Measurements from ENCODE around the gene UBXN7. TPM values are rescaled to one million over a fixed set of nuclear protein-coding genes. Genes with fewer than 3 reads are reported as not detected.

Gene UBXN7
- total and polyA plus RNA-seq, 2 of the 13 experiments (the other 11 are each of a cell fraction or from before 2014, with no cell fraction given): 12.5 to 15.9 TPM

DNA sequence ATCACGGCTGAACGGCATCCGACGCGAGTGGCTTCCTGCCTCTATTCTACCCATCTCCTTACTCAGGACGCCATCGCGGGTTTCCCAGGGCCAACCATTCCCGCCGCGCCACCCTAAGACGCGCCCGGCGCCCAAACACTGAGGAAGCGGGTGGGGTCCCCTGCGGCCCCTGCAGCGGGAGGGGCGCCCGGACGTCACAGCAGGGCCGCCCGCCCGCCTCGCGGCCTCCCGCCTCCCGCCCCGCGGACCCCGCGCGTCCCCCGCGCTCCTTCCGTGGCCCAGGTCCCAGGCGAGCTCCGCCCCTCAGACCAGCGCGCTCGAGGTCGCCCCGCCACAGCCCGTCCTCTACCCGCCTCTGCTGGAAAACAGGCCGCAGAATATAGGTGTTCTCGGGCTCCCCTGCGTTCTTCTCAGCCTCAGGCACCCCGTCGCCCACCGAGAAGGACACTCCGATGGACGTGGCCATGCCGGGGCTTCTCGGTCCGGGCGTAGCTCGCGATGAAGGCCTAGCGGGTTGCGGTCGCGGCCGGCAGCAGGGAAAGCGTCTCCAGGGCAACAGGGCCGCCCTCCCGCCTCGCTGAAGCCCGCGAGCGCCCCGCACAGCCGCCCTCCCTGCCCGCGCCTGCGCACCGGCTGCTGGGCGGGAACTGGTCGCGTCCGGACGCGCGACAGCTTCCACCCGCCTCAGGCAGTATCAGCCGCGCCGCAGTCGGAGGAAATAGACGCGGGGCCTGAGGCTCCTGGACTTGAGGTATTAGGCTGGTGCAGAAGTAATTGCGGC is 114.3 kb downstream of the UBXN7 start, which contains the start of gene DYNLT2B (continued):
- TF ChIP-seq GATA4 (IDR thresholded peaks at IDR 0.05; ENCODE audit: borderline replicate concordance, low read depth) (peak; percentile 50; the same call in 1 of the 2 replicates), ZNF790 (CRISPR knock-in tag; IDR thresholded peaks at IDR 0.05; ENCODE audit: borderline replicate concordance) (no peak), ZNF607 (CRISPR knock-in tag; IDR thresholded peaks at IDR 0.05; ENCODE audit: borderline replicate concordance) (peak; percentile 75; the same call in 1 of the 2 replicates), ZNF329 (CRISPR knock-in tag; IDR thresholded peaks at IDR 0.05; ENCODE audit: low read depth) (0 out of 2 replicates have a peak, but pooled peaks have one; percentile 43), ZNF883 (CRISPR knock-in tag; IDR thresholded peaks at IDR 0.05; ENCODE audit: not compliant biosample characterization) (peak; percentile 91), ZFP90 (CRISPR knock-in tag; IDR thresholded peaks at IDR 0.05; ENCODE audit: borderline replicate concordance) (peak; percentile 50; the same call in 1 of the 2 replicates), ZNF33A (CRISPR knock-in tag; IDR thresholded peaks at IDR 0.05; ENCODE audit: borderline replicate concordance) (no peak), NFYB (CRISPR knock-in tag; IDR thresholded peaks at IDR 0.05) (no peak), RARA (CRISPR knock-in tag; IDR thresholded peaks at IDR 0.05) (no peak), ZBTB7A (CRISPR knock-in tag; IDR thresholded peaks at IDR 0.05) (0 out of 2 replicates have a peak, but pooled peaks have one; percentile 65), ZSCAN21 (CRISPR knock-in tag; IDR thresholded peaks at IDR 0.05; ENCODE audit: borderline replicate concordance) (peak; percentile 58), RCOR2 (CRISPR knock-in tag; IDR thresholded peaks at IDR 0.05) (no peak), ZNF619 (CRISPR knock-in tag; IDR thresholded peaks at IDR 0.05) (no peak), MXD4 (CRISPR knock-in tag; IDR thresholded peaks at IDR 0.05) (peak; percentile 81), ISX (CRISPR knock-in tag; conservative IDR thresholded peaks at IDR 0.05) (no peak), SMAD1 (CRISPR knock-in tag; IDR thresholded peaks at IDR 0.05; ENCODE audit: borderline replicate concordance, low read depth) (no peak), ZFAT (CRISPR knock-in tag; conservative IDR thresholded peaks at IDR 0.05) (no peak), ZNF557 (CRISPR knock-in tag; IDR thresholded peaks at IDR 0.05) (no peak), ZBTB42 (CRISPR knock-in tag; IDR thresholded peaks at IDR 0.05) (no peak), RFX1 (IDR thresholded peaks at IDR 0.05) (peak; percentile 93), HNRNPK (IDR thresholded peaks at IDR 0.05; ENCODE audit: low read depth, low read length, poor library complexity, severe bottlenecking) (no peak), ZNF331 (CRISPR knock-in tag; IDR thresholded peaks at IDR 0.05) (peak; percentile 53; the same call in 1 of the 2 replicates)
- TF ChIP-seq, protein P1, sequence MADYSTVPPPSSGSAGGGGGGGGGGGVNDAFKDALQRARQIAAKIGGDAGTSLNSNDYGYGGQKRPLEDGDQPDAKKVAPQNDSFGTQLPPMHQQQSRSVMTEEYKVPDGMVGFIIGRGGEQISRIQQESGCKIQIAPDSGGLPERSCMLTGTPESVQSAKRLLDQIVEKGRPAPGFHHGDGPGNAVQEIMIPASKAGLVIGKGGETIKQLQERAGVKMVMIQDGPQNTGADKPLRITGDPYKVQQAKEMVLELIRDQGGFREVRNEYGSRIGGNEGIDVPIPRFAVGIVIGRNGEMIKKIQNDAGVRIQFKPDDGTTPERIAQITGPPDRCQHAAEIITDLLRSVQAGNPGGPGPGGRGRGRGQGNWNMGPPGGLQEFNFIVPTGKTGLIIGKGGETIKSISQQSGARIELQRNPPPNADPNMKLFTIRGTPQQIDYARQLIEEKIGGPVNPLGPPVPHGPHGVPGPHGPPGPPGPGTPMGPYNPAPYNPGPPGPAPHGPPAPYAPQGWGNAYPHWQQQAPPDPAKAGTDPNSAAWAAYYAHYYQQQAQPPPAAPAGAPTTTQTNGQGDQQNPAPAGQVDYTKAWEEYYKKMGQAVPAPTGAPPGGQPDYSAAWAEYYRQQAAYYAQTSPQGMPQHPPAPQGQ (CRISPR knock-in tag; IDR thresholded peaks at IDR 0.05; ENCODE audit: borderline replicate concordance): no peak
- TF ChIP-seq, protein P2, sequence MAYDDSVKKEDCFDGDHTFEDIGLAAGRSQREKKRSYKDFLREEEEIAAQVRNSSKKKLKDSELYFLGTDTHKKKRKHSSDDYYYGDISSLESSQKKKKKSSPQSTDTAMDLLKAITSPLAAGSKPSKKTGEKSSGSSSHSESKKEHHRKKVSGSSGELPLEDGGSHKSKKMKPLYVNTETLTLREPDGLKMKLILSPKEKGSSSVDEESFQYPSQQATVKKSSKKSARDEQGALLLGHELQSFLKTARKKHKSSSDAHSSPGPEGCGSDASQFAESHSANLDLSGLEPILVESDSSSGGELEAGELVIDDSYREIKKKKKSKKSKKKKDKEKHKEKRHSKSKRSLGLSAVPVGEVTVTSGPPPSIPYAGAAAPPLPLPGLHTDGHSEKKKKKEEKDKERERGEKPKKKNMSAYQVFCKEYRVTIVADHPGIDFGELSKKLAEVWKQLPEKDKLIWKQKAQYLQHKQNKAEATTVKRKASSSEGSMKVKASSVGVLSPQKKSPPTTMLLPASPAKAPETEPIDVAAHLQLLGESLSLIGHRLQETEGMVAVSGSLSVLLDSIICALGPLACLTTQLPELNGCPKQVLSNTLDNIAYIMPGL (CRISPR knock-in tag; IDR thresholded peaks at IDR 0.05; ENCODE audit: borderline replicate concordance in 1 of 2, low read depth in 1 of 2): peak; percentile 72 to 87; a peak in 3 of 4 replicates
- TF ChIP-seq, protein P3, sequence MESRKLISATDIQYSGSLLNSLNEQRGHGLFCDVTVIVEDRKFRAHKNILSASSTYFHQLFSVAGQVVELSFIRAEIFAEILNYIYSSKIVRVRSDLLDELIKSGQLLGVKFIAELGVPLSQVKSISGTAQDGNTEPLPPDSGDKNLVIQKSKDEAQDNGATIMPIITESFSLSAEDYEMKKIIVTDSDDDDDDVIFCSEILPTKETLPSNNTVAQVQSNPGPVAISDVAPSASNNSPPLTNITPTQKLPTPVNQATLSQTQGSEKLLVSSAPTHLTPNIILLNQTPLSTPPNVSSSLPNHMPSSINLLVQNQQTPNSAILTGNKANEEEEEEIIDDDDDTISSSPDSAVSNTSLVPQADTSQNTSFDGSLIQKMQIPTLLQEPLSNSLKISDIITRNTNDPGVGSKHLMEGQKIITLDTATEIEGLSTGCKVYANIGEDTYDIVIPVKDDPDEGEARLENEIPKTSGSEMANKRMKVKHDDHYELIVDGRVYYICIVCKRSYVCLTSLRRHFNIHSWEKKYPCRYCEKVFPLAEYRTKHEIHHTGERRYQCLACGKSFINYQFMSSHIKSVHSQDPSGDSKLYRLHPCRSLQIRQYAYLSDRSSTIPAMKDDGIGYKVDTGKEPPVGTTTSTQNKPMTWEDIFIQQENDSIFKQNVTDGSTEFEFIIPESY (CRISPR knock-in tag; IDR thresholded peaks at IDR 0.05): no peak
